GM23338 (cell line): ENCODE data around the gene ZSCAN25. TPM values are rescaled to one million over a fixed set of nuclear protein-coding genes. Genes with fewer than 3 reads are reported as not detected.

ENCODE experiments used
- ATAC-seq: fragments of 200-7000 bp; cut with Tn5 transposase; 3 replicates; pipeline ENCODE4 v1.9.1; 2020
- DNase-seq: peaks from one replicate; pipeline ENCODE4 v3.0.0-alpha.2; 2015; ENCODE audit warnings: low spot score
- H2AFZ ChIP-seq: fragments of 200-600 bp; sonication (generic); 2 replicates; pipeline ENCODE4 v1.8.0; 2016; ENCODE audit warnings: antibody characterized with exemption, mild to moderate bottlenecking, moderate library complexity
- H3F3A ChIP-seq: fragments of 200-600 bp; sonication (generic); replicated peaks from 2 replicates; pipeline ENCODE4 v1.8.0; 2017; ENCODE audit warnings: antibody characterized with exemption, mixed run types, low read depth
- H3K27ac ChIP-seq: fragments of 200-600 bp; sonication (generic); 2 replicates; pipeline ENCODE4 v1.6.1; 2016; ENCODE audit warnings: low read depth
- H3K27me3 ChIP-seq: fragments of 200-600 bp; sonication (generic); 2 replicates; pipeline ENCODE4 v1.8.0; 2016; ENCODE audit warnings: mild to moderate bottlenecking, mixed run types, moderate library complexity; ENCODE audit not compliant: insufficient read depth
- H3K36me3 ChIP-seq: fragments of 200-600 bp; sonication (generic); 2 replicates; pipeline ENCODE4 v1.8.0; 2016; ENCODE audit warnings: mild to moderate bottlenecking; ENCODE audit not compliant: insufficient read depth
- H3K4me1 ChIP-seq: fragments of 200-600 bp; sonication (generic); 2 replicates; pipeline ENCODE4 v1.8.0; 2016; ENCODE audit warnings: mild to moderate bottlenecking, moderate library complexity; ENCODE audit not compliant: insufficient read depth
- H3K4me2 ChIP-seq: fragments of 200-600 bp; sonication (generic); 2 replicates; pipeline ENCODE4 v1.7.1; 2017; ENCODE audit warnings: mixed run types
- H3K4me3 ChIP-seq: fragments of 200-600 bp; sonication (generic); 2 replicates; pipeline ENCODE4 v1.6.1; 2016; ENCODE audit warnings: mixed run types
- H3K79me2 ChIP-seq: fragments of 200-600 bp; sonication (generic); replicated peaks from 2 replicates; pipeline ENCODE4 v1.8.0; 2017; ENCODE audit warnings: mild to moderate bottlenecking; ENCODE audit not compliant: insufficient read depth
- H3K9me2 ChIP-seq: fragments of 200-600 bp; sonication (generic); 2 replicates; pipeline ENCODE4 v1.8.0; 2017; ENCODE audit not compliant: insufficient read depth
- H4K20me1 ChIP-seq: fragments of 200-600 bp; sonication (generic); replicated peaks from 2 replicates; pipeline ENCODE4 v1.8.0; 2017; ENCODE audit warnings: mild to moderate bottlenecking; ENCODE audit not compliant: insufficient read depth
- H3K27ac Mint-ChIP-seq: 2 replicates; pipeline ENCODE4 v1.8.0; 2020; ENCODE audit warnings: inconsistent platforms, mild to moderate bottlenecking, moderate library complexity, mixed read lengths
- H3K27me3 Mint-ChIP-seq: 3 replicates; pipeline ENCODE4 v1.8.0; 2022; ENCODE audit warnings: low read depth, mild to moderate bottlenecking, moderate library complexity, mixed read lengths, inconsistent platforms; ENCODE audit not compliant: insufficient read depth, poor library complexity
- H3K36me3 Mint-ChIP-seq: 3 replicates; pipeline ENCODE4 v1.8.0; 2021; ENCODE audit warnings: low read depth, mild to moderate bottlenecking, inconsistent platforms, moderate library complexity, mixed read lengths
- H3K4me1 Mint-ChIP-seq: 3 replicates; pipeline ENCODE4 v1.8.0; 2020; ENCODE audit warnings: mild to moderate bottlenecking, inconsistent platforms, mixed read lengths
- H3K4me3 Mint-ChIP-seq: 3 replicates; pipeline ENCODE4 v1.8.0; 2021; ENCODE audit warnings: moderate library complexity, mild to moderate bottlenecking, inconsistent platforms, mixed read lengths
- H3K9me3 Mint-ChIP-seq: 3 replicates; pipeline ENCODE4 v1.8.0; 2020; ENCODE audit warnings: moderate library complexity, mild to moderate bottlenecking, inconsistent platforms, mixed read lengths
- CREB1 ChIP-seq: fragments of 250-450 bp; sonication (Bioruptor Pico); IDR thresholded peaks from 2 replicates; pipeline ENCODE4 v1.5.0; 2020; ENCODE audit warnings: low read depth, mild to moderate bottlenecking, moderate library complexity
- ETS1 ChIP-seq: IDR thresholded peaks from 2 replicates; pipeline ENCODE4 v1.6.1; 2016; ENCODE audit warnings: antibody characterized with exemption
- EZH2 ChIP-seq: fragments of 200-600 bp; sonication (generic); IDR thresholded peaks from one replicate; pipeline ENCODE4 v1.8.0; 2017; ENCODE audit warnings: antibody characterized with exemption, mild to moderate bottlenecking, low read depth; ENCODE audit not compliant: unreplicated experiment
- EZH2phosphoT487 ChIP-seq: fragments of 200-600 bp; sonication (generic); IDR thresholded peaks from one replicate; pipeline ENCODE4 v1.8.1; 2018; ENCODE audit warnings: antibody characterized with exemption; ENCODE audit not compliant: unreplicated experiment
- JUNB ChIP-seq: IDR thresholded peaks from one replicate; pipeline ENCODE4 v1.6.1; 2016; ENCODE audit warnings: antibody characterized with exemption; ENCODE audit not compliant: unreplicated experiment
- NANOG ChIP-seq: IDR thresholded peaks from 2 replicates; pipeline ENCODE4 v1.6.1; 2016; ENCODE audit warnings: antibody characterized with exemption, borderline replicate concordance
- POLR2AphosphoS5 ChIP-seq: IDR thresholded peaks from 2 replicates; pipeline ENCODE4 v1.6.1; 2016; ENCODE audit warnings: antibody characterized with exemption, low read depth
- STAT1 ChIP-seq: IDR thresholded peaks from one replicate; pipeline ENCODE4 v1.6.1; 2016; ENCODE audit warnings: antibody characterized with exemption; ENCODE audit not compliant: unreplicated experiment
- ZNF114 ChIP-seq: fragments of 250-450 bp; sonication (Bioruptor Pico); IDR thresholded peaks from 2 replicates; pipeline ENCODE4 v1.5.0; 2020; ENCODE audit warnings: mild to moderate bottlenecking, moderate library complexity
- ZNF331 ChIP-seq: fragments of 250-450 bp; sonication (Bioruptor Pico); IDR thresholded peaks from 2 replicates; pipeline ENCODE4 v1.5.0; 2020; ENCODE audit warnings: low read depth, mild to moderate bottlenecking, moderate library complexity
- ZNF462 ChIP-seq: fragments of 250-450 bp; sonication (Bioruptor Pico); IDR thresholded peaks from 2 replicates; pipeline ENCODE4 v1.5.0; 2020; ENCODE audit warnings: mild to moderate bottlenecking, moderate library complexity
- polyA plus RNA-seq: library from polyadenylated mRNA; unstranded; fragments of >200 nt; fragmentation: Nextera tagmentation; extraction: Ambion mirVana; gene quantifications from 2 replicates; pipeline ENCODE4 v1.2.1, GENCODE V29; 2016
- total RNA-seq: library from RNA; depleted of rRNA; stranded (reverse); fragments of >200 nt; shearing (Covaris generic); gene quantifications from 2 replicates; pipeline ENCODE4 v1.2.3, GENCODE V29; 2014
- TF ChIP-seq, protein P1 (sequence below): IDR thresholded peaks from one replicate; pipeline ENCODE4 v1.6.1; 2018; ENCODE audit warnings: antibody characterized with exemption; ENCODE audit not compliant: unreplicated experiment
- TF ChIP-seq, protein P2 (sequence below), 2 experiments: fragments of 200-600 bp in 1 of 2; sonication (generic) in 1 of 2; conservative IDR thresholded peaks; 2 replicates each; pipeline versions ENCODE4 v1.5.1 to v1.6.1; 2016 to 2017; ENCODE audit warnings: antibody characterized with exemption in 2 of 2, low read depth in 2 of 2, mild to moderate bottlenecking in 2 of 2, moderate library complexity in 1 of 2

The ZSCAN25 gene
- total and polyA plus RNA-seq, 2 experiments from 2014 or later, result 4.8 to 17.5 TPM

DNA sequence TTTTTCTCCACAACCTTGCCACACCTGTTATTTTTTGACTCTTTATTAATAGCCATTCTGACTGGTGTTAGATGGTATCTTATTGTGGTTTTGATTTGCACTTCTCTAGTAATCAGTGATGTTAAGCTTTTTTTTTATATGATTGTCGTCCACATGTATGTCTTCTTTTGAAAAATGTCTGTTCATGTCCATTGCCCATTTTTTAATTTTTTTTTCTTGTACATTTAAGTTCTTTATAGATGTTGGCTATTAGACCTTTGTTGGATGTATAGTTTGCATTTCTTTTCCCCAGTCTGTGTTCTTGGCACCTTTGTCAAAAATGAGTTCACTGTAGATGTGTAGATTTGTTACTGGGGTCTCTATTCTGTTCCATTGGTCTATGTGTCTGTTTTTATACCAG lies 28.8 kb downstream of the ZSCAN25 start:
- H3K27me3 Mint-ChIP-seq, result peaks cover under 1% of the 10 kb centered on the region
- Histone ChIP-seq H4K20me1 (no peaks in the 10 kb centered on the region), H3K27ac (no peak overlapping the region), H2AFZ (no peak overlapping the region), H3F3A (no peaks in the 10 kb centered on the region), H3K4me2 (no peak overlapping the region), H3K79me2 (no peaks in the 10 kb centered on the region), H3K27me3 (no peaks in the 10 kb centered on the region), H3K36me3 (no peaks in the 10 kb centered on the region), H3K4me1 (no peaks in the 10 kb centered on the region), H3K4me3 (no peak overlapping the region), H3K9me2 (peaks cover 7% of the 10 kb centered on the region)
- no peak overlapping the region for H3K4me3 Mint-ChIP-seq
- H3K27ac Mint-ChIP-seq, result no peak overlapping the region
- ATAC-seq (no peak), DNase-seq (no peak)
- H3K4me1 Mint-ChIP-seq, result no peaks in the 10 kb centered on the region
- no peaks in the 10 kb centered on the region; the same call in 2 of the 3 replicates for H3K9me3 Mint-ChIP-seq
- TF ChIP-seq JUNB, result no peak
- no peak for TF ChIP-seq STAT1
- no peak for TF ChIP-seq EZH2phosphoT487
- no peak for TF ChIP-seq ZNF114 (CRISPR knock-in tag)
- no peak for TF ChIP-seq EZH2
- no peak for TF ChIP-seq CREB1 (CRISPR knock-in tag)
- TF ChIP-seq, protein P1, sequence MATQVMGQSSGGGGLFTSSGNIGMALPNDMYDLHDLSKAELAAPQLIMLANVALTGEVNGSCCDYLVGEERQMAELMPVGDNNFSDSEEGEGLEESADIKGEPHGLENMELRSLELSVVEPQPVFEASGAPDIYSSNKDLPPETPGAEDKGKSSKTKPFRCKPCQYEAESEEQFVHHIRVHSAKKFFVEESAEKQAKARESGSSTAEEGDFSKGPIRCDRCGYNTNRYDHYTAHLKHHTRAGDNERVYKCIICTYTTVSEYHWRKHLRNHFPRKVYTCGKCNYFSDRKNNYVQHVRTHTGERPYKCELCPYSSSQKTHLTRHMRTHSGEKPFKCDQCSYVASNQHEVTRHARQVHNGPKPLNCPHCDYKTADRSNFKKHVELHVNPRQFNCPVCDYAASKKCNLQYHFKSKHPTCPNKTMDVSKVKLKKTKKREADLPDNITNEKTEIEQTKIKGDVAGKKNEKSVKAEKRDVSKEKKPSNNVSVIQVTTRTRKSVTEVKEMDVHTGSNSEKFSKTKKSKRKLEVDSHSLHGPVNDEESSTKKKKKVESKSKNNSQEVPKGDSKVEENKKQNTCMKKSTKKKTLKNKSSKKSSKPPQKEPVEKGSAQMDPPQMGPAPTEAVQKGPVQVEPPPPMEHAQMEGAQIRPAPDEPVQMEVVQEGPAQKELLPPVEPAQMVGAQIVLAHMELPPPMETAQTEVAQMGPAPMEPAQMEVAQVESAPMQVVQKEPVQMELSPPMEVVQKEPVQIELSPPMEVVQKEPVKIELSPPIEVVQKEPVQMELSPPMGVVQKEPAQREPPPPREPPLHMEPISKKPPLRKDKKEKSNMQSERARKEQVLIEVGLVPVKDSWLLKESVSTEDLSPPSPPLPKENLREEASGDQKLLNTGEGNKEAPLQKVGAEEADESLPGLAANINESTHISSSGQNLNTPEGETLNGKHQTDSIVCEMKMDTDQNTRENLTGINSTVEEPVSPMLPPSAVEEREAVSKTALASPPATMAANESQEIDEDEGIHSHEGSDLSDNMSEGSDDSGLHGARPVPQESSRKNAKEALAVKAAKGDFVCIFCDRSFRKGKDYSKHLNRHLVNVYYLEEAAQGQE, result no peak
- TF ChIP-seq ZNF462, result no peak
- no peak for TF ChIP-seq ZNF331
- no peak for TF ChIP-seq POLR2AphosphoS5
- no peak for TF ChIP-seq ETS1
- TF ChIP-seq, protein P2, sequence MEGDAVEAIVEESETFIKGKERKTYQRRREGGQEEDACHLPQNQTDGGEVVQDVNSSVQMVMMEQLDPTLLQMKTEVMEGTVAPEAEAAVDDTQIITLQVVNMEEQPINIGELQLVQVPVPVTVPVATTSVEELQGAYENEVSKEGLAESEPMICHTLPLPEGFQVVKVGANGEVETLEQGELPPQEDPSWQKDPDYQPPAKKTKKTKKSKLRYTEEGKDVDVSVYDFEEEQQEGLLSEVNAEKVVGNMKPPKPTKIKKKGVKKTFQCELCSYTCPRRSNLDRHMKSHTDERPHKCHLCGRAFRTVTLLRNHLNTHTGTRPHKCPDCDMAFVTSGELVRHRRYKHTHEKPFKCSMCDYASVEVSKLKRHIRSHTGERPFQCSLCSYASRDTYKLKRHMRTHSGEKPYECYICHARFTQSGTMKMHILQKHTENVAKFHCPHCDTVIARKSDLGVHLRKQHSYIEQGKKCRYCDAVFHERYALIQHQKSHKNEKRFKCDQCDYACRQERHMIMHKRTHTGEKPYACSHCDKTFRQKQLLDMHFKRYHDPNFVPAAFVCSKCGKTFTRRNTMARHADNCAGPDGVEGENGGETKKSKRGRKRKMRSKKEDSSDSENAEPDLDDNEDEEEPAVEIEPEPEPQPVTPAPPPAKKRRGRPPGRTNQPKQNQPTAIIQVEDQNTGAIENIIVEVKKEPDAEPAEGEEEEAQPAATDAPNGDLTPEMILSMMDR (conservative IDR thresholded peaks at IDR 0.05; ENCODE audit: low read depth in 2 of 2), result no peak
- no peak for TF ChIP-seq NANOG
- H3K36me3 Mint-ChIP-seq, result peaks cover 23% of the 10 kb centered on the region
